Lower leg skin (tissue), 4 donors: ENCODE data around the gene TM9SF4. TPM values are rescaled to one million over a fixed set of nuclear protein-coding genes. Genes with fewer than 3 reads are reported as not detected.
"Not testable (repeated sequence)": the region's sequence is repeated elsewhere in the genome, so short reads cannot be mapped to it uniquely, and the experiment has no call there.

Source experiments
- DNase-seq, 2 donors: peaks; one replicate each; pipeline ENCODE4 v3.0.0-alpha.2; 2019; ENCODE audit warnings: low spot score in 2 of 2
- H3K4me3 ChIP-seq: fragments of 200-600 bp; sonication (generic); 2 replicates; pipeline ENCODE4 v1.5.1; 2017; ENCODE audit warnings: mild to moderate bottlenecking, low read depth; ENCODE audit not compliant: poor library complexity, severe bottlenecking
- POLR2A ChIP-seq, 2 donors: fragments of 450-650 bp; IDR thresholded peaks; one replicate each; pipeline ENCODE4 v1.6.1; 2016 to 2017; ENCODE audit warnings: antibody characterized with exemption in 2 of 2, mild to moderate bottlenecking in 1 of 2, moderate library complexity in 1 of 2
- WGBS, 2 donors: methylation state at CpG; one replicate each; pipeline ENCODE4 v1.1.5; 2018; 5-methylcytosine and 5-hydroxymethylcytosine counted together
- intact Hi-C: fragments of 100-400 bp; cut with DNase I; formaldehyde crosslinking; loops from one replicate; pipeline ENCODE4 v1.15.0; 2023; ENCODE audit warnings: low total_unique reads
- total RNA-seq, 4 donors: library from RNA; depleted of rRNA; stranded (reverse); fragments of >200 nt; gene quantifications; one replicate each; pipeline ENCODE4 v1.1.0, GENCODE V29; 2016
- TF ChIP-seq, protein P1 (sequence below), 3 donors: fragments of 450-650 bp; IDR thresholded peaks; one replicate each; pipeline ENCODE4 v1.5.1; 2016; ENCODE audit warnings: antibody characterized with exemption in 3 of 3, mild to moderate bottlenecking in 3 of 3, moderate library complexity in 2 of 3

Gene TM9SF4
- total RNA-seq, 4 donors from 2014 or later, result 42.2 to 49.5 (median 47.3) TPM

GRCh38 chr20:32112841-32113240, 3.3 kb downstream of the TM9SF4 start:
- intact Hi-C loops, result loop anchor here (10.0 kb wide), 1 partner anchor 82 kb away; no protein-coding TSS in a partner anchor
- no peak for TF ChIP-seq POLR2A (IDR thresholded peaks at IDR 0.05)
- TF ChIP-seq, protein P1, sequence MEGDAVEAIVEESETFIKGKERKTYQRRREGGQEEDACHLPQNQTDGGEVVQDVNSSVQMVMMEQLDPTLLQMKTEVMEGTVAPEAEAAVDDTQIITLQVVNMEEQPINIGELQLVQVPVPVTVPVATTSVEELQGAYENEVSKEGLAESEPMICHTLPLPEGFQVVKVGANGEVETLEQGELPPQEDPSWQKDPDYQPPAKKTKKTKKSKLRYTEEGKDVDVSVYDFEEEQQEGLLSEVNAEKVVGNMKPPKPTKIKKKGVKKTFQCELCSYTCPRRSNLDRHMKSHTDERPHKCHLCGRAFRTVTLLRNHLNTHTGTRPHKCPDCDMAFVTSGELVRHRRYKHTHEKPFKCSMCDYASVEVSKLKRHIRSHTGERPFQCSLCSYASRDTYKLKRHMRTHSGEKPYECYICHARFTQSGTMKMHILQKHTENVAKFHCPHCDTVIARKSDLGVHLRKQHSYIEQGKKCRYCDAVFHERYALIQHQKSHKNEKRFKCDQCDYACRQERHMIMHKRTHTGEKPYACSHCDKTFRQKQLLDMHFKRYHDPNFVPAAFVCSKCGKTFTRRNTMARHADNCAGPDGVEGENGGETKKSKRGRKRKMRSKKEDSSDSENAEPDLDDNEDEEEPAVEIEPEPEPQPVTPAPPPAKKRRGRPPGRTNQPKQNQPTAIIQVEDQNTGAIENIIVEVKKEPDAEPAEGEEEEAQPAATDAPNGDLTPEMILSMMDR (IDR thresholded peaks at IDR 0.05), result no peak
- peak; percentile 53 to 87 for DNase-seq
- WGBS, 2 donors, result 51 to 57% methylated on average over 5 of the region's 5 CpGs
- H3K4me3 ChIP-seq, result no peak overlapping the region

- H3K4me3 ChIP-seq, result no peak overlapping the region
- no peak for DNase-seq
- WGBS, 2 donors, result 65 to 78% methylated on average over 2 of the region's 2 CpGs
- TF ChIP-seq POLR2A (IDR thresholded peaks at IDR 0.05), result no peak
- TF ChIP-seq, protein P1 (IDR thresholded peaks at IDR 0.05), result no peak
- intact Hi-C loops, result loop anchor here (10.0 kb wide), 1 partner anchor 81 kb away; no protein-coding TSS in a partner anchor
Measured at GRCh38 chr20:32113591-32114260, 4.2 kb downstream of the TM9SF4 start.

- peak in 1 of 2 donors; percentile 69 for DNase-seq
- 69 to 75% methylated on average over 8 of the region's 8 CpGs for WGBS, 2 donors
- no peak for TF ChIP-seq POLR2A (IDR thresholded peaks at IDR 0.05)
- TF ChIP-seq, protein P1 (IDR thresholded peaks at IDR 0.05), result no peak
- intact Hi-C loops, result loop anchor here (10.0 kb wide), 1 partner anchor 80 kb away; no protein-coding TSS in a partner anchor
- no peak overlapping the region for H3K4me3 ChIP-seq
Measured at GRCh38 chr20:32114305-32114960, 4.9 kb downstream of the TM9SF4 start.

- peak in 1 of 2 donors; percentile 48 for DNase-seq
- 55% methylated on average over 5 of the region's 5 CpGs for WGBS, 2 donors
Measured at GRCh38 chr20:32115211-32115767, 5.8 kb downstream of the TM9SF4 start.

GRCh38 chr20:32116079-32116521, 6.6 kb downstream of the TM9SF4 start:
- peak in 1 of 2 donors; percentile 18 for DNase-seq
- WGBS, 2 donors, result 62 to 73% methylated on average over 6 of the region's 6 CpGs
- no peak overlapping the region for H3K4me3 ChIP-seq
- TF ChIP-seq, protein P1 (IDR thresholded peaks at IDR 0.05), result no peak
- no peak for TF ChIP-seq POLR2A (IDR thresholded peaks at IDR 0.05)
- intact Hi-C loops, result loop anchor here (10.0 kb wide), 1 partner anchor 79 kb away; no protein-coding TSS in a partner anchor

More at GRCh38 chr20:32115211-32115767, 5.8 kb downstream of the TM9SF4 start:
- intact Hi-C loops, result loop anchor here (10.0 kb wide), 1 partner anchor 80 kb away; no protein-coding TSS in a partner anchor
- H3K4me3 ChIP-seq, result no peak overlapping the region
- TF ChIP-seq, protein P1 (IDR thresholded peaks at IDR 0.05), result no peak
- no peak for TF ChIP-seq POLR2A (IDR thresholded peaks at IDR 0.05)

DNA sequence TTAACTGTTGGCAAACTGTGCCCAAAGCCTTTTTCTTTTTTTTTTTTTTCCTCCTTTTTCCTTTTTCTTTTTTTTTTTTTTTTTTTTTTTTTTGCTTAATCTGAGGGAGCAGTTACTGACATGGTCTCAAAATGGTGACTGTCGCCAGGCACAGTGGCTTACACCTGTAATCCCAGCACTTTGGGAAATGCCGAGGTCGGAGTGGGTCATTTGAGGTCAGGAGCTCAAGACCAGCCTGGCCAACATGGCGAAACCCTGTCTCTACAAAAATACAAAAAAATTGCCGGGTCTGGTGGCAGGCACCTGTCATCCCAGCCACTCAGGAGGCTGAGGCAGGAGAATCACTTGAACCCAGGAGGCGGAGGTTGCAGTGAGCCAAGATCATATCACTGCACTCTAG, 7.3 kb downstream of the TM9SF4 start:
- DNase-seq, result peak in 1 of 2 donors; percentile 59
- WGBS, 2 donors, result 78 to 92% methylated on average over 6 of the region's 6 CpGs
- intact Hi-C loops, result loop anchor here (10.0 kb wide), 1 partner anchor 78 kb away; no protein-coding TSS in a partner anchor
- not testable (repeated sequence) for H3K4me3 ChIP-seq

DNA sequence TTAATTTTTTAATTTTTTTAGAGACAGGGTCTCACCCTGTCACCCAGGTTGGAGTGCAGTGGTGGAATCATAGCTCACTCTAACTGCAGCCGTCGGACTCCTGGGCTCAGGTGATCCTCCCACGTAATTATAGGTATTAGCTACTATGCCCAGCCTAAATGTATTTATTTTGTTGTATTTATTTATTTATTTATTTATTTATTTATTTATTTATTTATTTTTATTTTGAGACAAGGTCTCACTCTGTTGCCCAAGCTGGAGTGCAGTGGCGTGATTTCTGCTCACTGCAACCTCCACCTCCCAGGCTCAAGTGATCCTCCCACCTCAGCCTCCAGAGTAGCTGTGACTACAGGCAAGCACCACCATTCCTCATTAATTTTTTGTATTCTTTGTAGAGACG, 8.9 kb downstream of the TM9SF4 start:
- H3K4me3 ChIP-seq, DNase-seq: not testable (repeated sequence)
- intact Hi-C loops, result loop anchor here (10.0 kb wide), 1 partner anchor 76 kb away; no protein-coding TSS in a partner anchor
- 95 to 96% methylated on average over 5 of the region's 5 CpGs for WGBS, 2 donors
